ENCODE data around the gene LIM2.

GRCh38 chr19:51371186-51371690 is 16.5 kb downstream of the LIM2 start:
- TF ChIP-seq CTCF (IDR thresholded peaks at IDR 0.05) (no peak), POLR2A (IDR thresholded peaks at IDR 0.05) (no peak)

All from vagina (tissue), 2 donors.